Measurements from ENCODE around the gene ZNF407.

Gene ZNF407

GRCh38 chr18:74892066-74892627 is 294.5 kb downstream of the ZNF407 start:
- Histone ChIP-seq H3K27ac (no peak overlapping the region), H2AFZ (peak overlapping the region; percentile 57), H3K79me2 (no peaks in the 10 kb centered on the region), H3K27me3 (ENCODE audit: control insufficient read depth, insufficient read depth, low read length) (no peaks in the 10 kb centered on the region), H3K36me3 (ENCODE audit: control insufficient read depth, insufficient read depth, low read length) (no peaks in the 10 kb centered on the region), H3K4me1 (peaks cover 8% of the 10 kb centered on the region), H3K4me2 (ENCODE audit: low read length) (peak overlapping the region; percentile 61), H3K9me3 (ENCODE audit: control insufficient read depth, low read length) (no peaks in the 10 kb centered on the region), H3K9ac (no peak overlapping the region), H3K4me3 (ENCODE audit: low read depth, low read length) (peak overlapping the region; percentile 42)
- no peak for TF ChIP-seq CTCF (IDR thresholded peaks at IDR 0.05)

- H3K4me2 ChIP-seq (ENCODE audit: low read length): no peak overlapping the region
- H3K9me3 ChIP-seq (ENCODE audit: control insufficient read depth, low read length): no peaks in the 10 kb centered on the region
- H2AFZ ChIP-seq: no peak overlapping the region
- no peaks in the 10 kb centered on the region for H3K27me3 ChIP-seq (ENCODE audit: control insufficient read depth, insufficient read depth, low read length)
- no peak for TF ChIP-seq CTCF (IDR thresholded peaks at IDR 0.05)
- H3K36me3 ChIP-seq (ENCODE audit: control insufficient read depth, insufficient read depth, low read length): no peaks in the 10 kb centered on the region
- no peak overlapping the region for H3K27ac ChIP-seq
- no peak overlapping the region for H3K4me3 ChIP-seq (ENCODE audit: low read depth, low read length)
- peaks cover 8% of the 10 kb centered on the region for H3K4me1 ChIP-seq
- H3K9ac ChIP-seq: no peak overlapping the region
- no peaks in the 10 kb centered on the region for H3K79me2 ChIP-seq
Measured at GRCh38 chr18:74895686-74896085, 298.0 kb downstream of the ZNF407 start.

GRCh38 chr18:74896390-74896991 is 298.8 kb downstream of the ZNF407 start:
- H3K4me2 ChIP-seq (ENCODE audit: low read length): no peak overlapping the region
- TF ChIP-seq CTCF (IDR thresholded peaks at IDR 0.05): peak; percentile 70
- H3K9me3 ChIP-seq (ENCODE audit: control insufficient read depth, low read length): no peaks in the 10 kb centered on the region
- no peak overlapping the region for H3K27ac ChIP-seq
- H3K4me1 ChIP-seq: peaks cover 8% of the 10 kb centered on the region
- H2AFZ ChIP-seq: no peak overlapping the region
- H3K9ac ChIP-seq: no peak overlapping the region
- H3K27me3 ChIP-seq (ENCODE audit: control insufficient read depth, insufficient read depth, low read length): no peaks in the 10 kb centered on the region
- H3K79me2 ChIP-seq: no peaks in the 10 kb centered on the region
- no peak overlapping the region for H3K4me3 ChIP-seq (ENCODE audit: low read depth, low read length)
- no peaks in the 10 kb centered on the region for H3K36me3 ChIP-seq (ENCODE audit: control insufficient read depth, insufficient read depth, low read length)

- Histone ChIP-seq H3K4me3 (ENCODE audit: low read depth, low read length) (no peak overlapping the region), H3K9me3 (ENCODE audit: control insufficient read depth, low read length) (no peaks in the 10 kb centered on the region), H3K27me3 (ENCODE audit: control insufficient read depth, insufficient read depth, low read length) (no peaks in the 10 kb centered on the region), H3K4me2 (ENCODE audit: low read length) (no peak overlapping the region), H3K9ac (no peak overlapping the region), H3K79me2 (no peaks in the 10 kb centered on the region), H2AFZ (no peak overlapping the region), H3K4me1 (peaks cover 4% of the 10 kb centered on the region), H3K27ac (no peak overlapping the region), H3K36me3 (ENCODE audit: control insufficient read depth, insufficient read depth, low read length) (no peaks in the 10 kb centered on the region)
- no peak for TF ChIP-seq CTCF (IDR thresholded peaks at IDR 0.05)
Measured at GRCh38 chr18:74897971-74898657, 300.4 kb downstream of the ZNF407 start.

Data from parathyroid adenoma (tissue), 2 donors.